ENCODE results near the gene SYK.

SYK gene

GRCh38 chr9:90943341-90943740 is 141.7 kb downstream of the SYK start:
- TF ChIP-seq CTCF (conservative IDR thresholded peaks at IDR 0.05; ENCODE audit: low read length), result no peak
- TF ChIP-seq EZH2phosphoT487 (IDR thresholded peaks at IDR 0.05; ENCODE audit: borderline replicate concordance), result no peak
- Histone ChIP-seq H3K4me1 (ENCODE audit: insufficient read depth, low read length, poor library complexity, severe bottlenecking) (no peaks in the 10 kb centered on the region), H3K4me2 (ENCODE audit: low read depth, low read length, poor library complexity, severe bottlenecking) (no peak overlapping the region), H3K79me2 (ENCODE audit: insufficient read depth, low read length) (no peaks in the 10 kb centered on the region), H3K9ac (ENCODE audit: low read depth, low read length, poor library complexity, severe bottlenecking) (no peak overlapping the region), H3K9me3 (ENCODE audit: insufficient read depth, low read depth, low read length) (no peaks in the 10 kb centered on the region), H3K27me3 (ENCODE audit: insufficient read depth, low read length, poor library complexity, severe bottlenecking) (no peaks in the 10 kb centered on the region), H4K20me1 (ENCODE audit: insufficient read depth, low read length, poor library complexity, severe bottlenecking) (no peaks in the 10 kb centered on the region), H2AFZ (ENCODE audit: low read length) (no peak overlapping the region), H3K36me3 (ENCODE audit: insufficient read depth, low read length) (no peaks in the 10 kb centered on the region), H3K4me3 (ENCODE audit: low read length, poor library complexity, severe bottlenecking) (no peak overlapping the region), H3F3A (ENCODE audit: low read depth) (no peaks in the 10 kb centered on the region), H3K9me2 (replicated peaks; ENCODE audit: low read depth, low read length) (no peaks in the 10 kb centered on the region)

- no peaks in the 10 kb centered on the region for H3K27me3 ChIP-seq (ENCODE audit: insufficient read depth, low read length, poor library complexity, severe bottlenecking)
- H3K9me2 ChIP-seq (replicated peaks; ENCODE audit: low read depth, low read length), result no peaks in the 10 kb centered on the region
- H3K36me3 ChIP-seq (ENCODE audit: insufficient read depth, low read length), result no peaks in the 10 kb centered on the region
- no peaks in the 10 kb centered on the region for H3F3A ChIP-seq (ENCODE audit: low read depth)
- no peaks in the 10 kb centered on the region for H3K9me3 ChIP-seq (ENCODE audit: insufficient read depth, low read depth, low read length)
- no peak overlapping the region for H3K9ac ChIP-seq (ENCODE audit: low read depth, low read length, poor library complexity, severe bottlenecking)
- H3K4me2 ChIP-seq (ENCODE audit: low read depth, low read length, poor library complexity, severe bottlenecking), result no peak overlapping the region
- no peaks in the 10 kb centered on the region for H3K79me2 ChIP-seq (ENCODE audit: insufficient read depth, low read length)
- no peak overlapping the region for H2AFZ ChIP-seq (ENCODE audit: low read length)
- no peaks in the 10 kb centered on the region for H3K4me1 ChIP-seq (ENCODE audit: insufficient read depth, low read length, poor library complexity, severe bottlenecking)
- TF ChIP-seq EZH2phosphoT487 (IDR thresholded peaks at IDR 0.05; ENCODE audit: borderline replicate concordance) (no peak), CTCF (conservative IDR thresholded peaks at IDR 0.05; ENCODE audit: low read length) (no peak)
- H3K4me3 ChIP-seq (ENCODE audit: low read length, poor library complexity, severe bottlenecking), result no peak overlapping the region
- H4K20me1 ChIP-seq (ENCODE audit: insufficient read depth, low read length, poor library complexity, severe bottlenecking), result no peaks in the 10 kb centered on the region
Measured at GRCh38 chr9:90945336-90945735, 143.7 kb downstream of the SYK start.

- H4K20me1 ChIP-seq (ENCODE audit: insufficient read depth, low read length, poor library complexity, severe bottlenecking), result no peaks in the 10 kb centered on the region
- no peaks in the 10 kb centered on the region for H3K36me3 ChIP-seq (ENCODE audit: insufficient read depth, low read length)
- H3F3A ChIP-seq (ENCODE audit: low read depth), result no peaks in the 10 kb centered on the region
- H3K9ac ChIP-seq (ENCODE audit: low read depth, low read length, poor library complexity, severe bottlenecking), result no peak overlapping the region
- H3K4me1 ChIP-seq (ENCODE audit: insufficient read depth, low read length, poor library complexity, severe bottlenecking), result no peaks in the 10 kb centered on the region
- no peak overlapping the region for H3K4me3 ChIP-seq (ENCODE audit: low read length, poor library complexity, severe bottlenecking)
- no peaks in the 10 kb centered on the region for H3K9me3 ChIP-seq (ENCODE audit: insufficient read depth, low read depth, low read length)
- H2AFZ ChIP-seq (ENCODE audit: low read length), result no peak overlapping the region
- H3K4me2 ChIP-seq (ENCODE audit: low read depth, low read length, poor library complexity, severe bottlenecking), result no peak overlapping the region
- TF ChIP-seq CTCF (conservative IDR thresholded peaks at IDR 0.05; ENCODE audit: low read length) (no peak), EZH2phosphoT487 (IDR thresholded peaks at IDR 0.05; ENCODE audit: borderline replicate concordance) (no peak)
- no peaks in the 10 kb centered on the region for H3K9me2 ChIP-seq (replicated peaks; ENCODE audit: low read depth, low read length)
- H3K79me2 ChIP-seq (ENCODE audit: insufficient read depth, low read length), result no peaks in the 10 kb centered on the region
- H3K27me3 ChIP-seq (ENCODE audit: insufficient read depth, low read length, poor library complexity, severe bottlenecking), result no peaks in the 10 kb centered on the region
Measured at GRCh38 chr9:90946982-90947381, 145.4 kb downstream of the SYK start.
